Thymus (tissue), 11 donors: ENCODE measurements around the gene ARSB. TPM values are rescaled to one million over a fixed set of nuclear protein-coding genes. Genes with fewer than 3 reads are reported as not detected.

Experiments used
- DNase-seq, 9 donors: peaks; one replicate each; pipeline ENCODE4 v3.0.0-alpha.2; 2013; ENCODE audit warnings: low spot score in 9 of 9, low read depth in 6 of 9, missing footprints in 1 of 9
- H3K27ac ChIP-seq, 2 donors: one replicate each; pipeline ENCODE4 v1.5.1; 2013; ENCODE audit warnings: control low read depth in 1 of 2, low read depth in 1 of 2, low read length in 1 of 2, mild to moderate bottlenecking in 1 of 2, moderate library complexity in 1 of 2
- H3K27me3 ChIP-seq, 2 donors: one replicate each; pipeline ENCODE4 v1.5.1; 2013; ENCODE audit warnings: low read length in 1 of 2; ENCODE audit not compliant: control insufficient read depth in 2 of 2, insufficient read depth in 1 of 2
- H3K36me3 ChIP-seq, 2 donors: one replicate each; pipeline ENCODE4 v1.5.1; 2013; ENCODE audit warnings: low read length in 1 of 2, mild to moderate bottlenecking in 1 of 2, moderate library complexity in 1 of 2; ENCODE audit not compliant: control insufficient read depth in 2 of 2, insufficient read depth in 2 of 2
- H3K4me1 ChIP-seq, 2 donors: one replicate each; pipeline ENCODE4 v1.5.1; 2013; ENCODE audit warnings: low read length in 2 of 2; ENCODE audit not compliant: control insufficient read depth in 2 of 2, insufficient read depth in 2 of 2
- H3K4me3 ChIP-seq, 2 donors: one replicate each; pipeline ENCODE4 v1.5.1; 2013; ENCODE audit warnings: low read length in 2 of 2, control low read depth in 1 of 2, mild to moderate bottlenecking in 1 of 2
- H3K9me3 ChIP-seq, 2 donors: one replicate each; pipeline ENCODE4 v1.5.1; 2013; ENCODE audit warnings: low read length in 1 of 2, mild to moderate bottlenecking in 1 of 2; ENCODE audit not compliant: control insufficient read depth in 2 of 2, insufficient read depth in 1 of 2
- WGBS: extraction: QIAGEN DNeasy Blood & Tissue Kit; methylation state at CpG from one replicate; pipeline ENCODE4 v1.1.7; 2013; 5-methylcytosine and 5-hydroxymethylcytosine counted together
- polyA plus RNA-seq: library from polyadenylated mRNA; stranded (reverse); fragments of 200-250 nt; gene quantifications from one replicate; pipeline ENCODE4 v1.2.3, GENCODE V29; 2013
- total RNA-seq: library from RNA; stranded (reverse); fragments of 120-200 nt; gene quantifications from one replicate; pipeline ENCODE4 v1.2.4, GENCODE V29; 2013
- donor health status: healthy.

ARSB gene
- total and polyA plus RNA-seq, 2 donors, result 2.4 to 4.4 TPM

- Histone ChIP-seq H3K9me3 (peaks cover 0 to 7% of the 10 kb centered on the region in 2 donors), H3K4me3 (no peak overlapping the region), H3K36me3 (no peaks in the 10 kb centered on the region), H3K27ac (no peak overlapping the region), H3K4me1 (peaks cover 26 to 45% of the 10 kb centered on the region in 2 donors), H3K27me3 (no peaks in the 10 kb centered on the region)
- WGBS, result 88% methylated on average over 6 of the region's 6 CpGs
- DNase-seq, result no peak
These were observed 155.1 kb downstream of the ARSB start for GRCh38 chr5:78829811-78830527.

GRCh38 chr5:78827725-78828124 lies 157.4 kb downstream of the ARSB start:
- DNase-seq, result peak in 1 of 9 donors; percentile 15
- no peaks in the 10 kb centered on the region for H3K36me3 ChIP-seq
- no peaks in the 10 kb centered on the region for H3K27me3 ChIP-seq
- WGBS, result 71% methylated on average over 4 of the region's 4 CpGs
- peak overlapping the region in 1 of 2 donors; percentile 33 for H3K27ac ChIP-seq
- H3K4me1 ChIP-seq, result peaks cover 30 to 54% of the 10 kb centered on the region in 2 donors
- no peak overlapping the region for H3K4me3 ChIP-seq
- peaks cover 0 to 7% of the 10 kb centered on the region in 2 donors for H3K9me3 ChIP-seq

- Histone ChIP-seq H3K4me1 (peaks cover 21 to 38% of the 10 kb centered on the region in 2 donors), H3K36me3 (peaks cover 0 to under 1% of the 10 kb centered on the region in 2 donors), H3K4me3 (no peak overlapping the region), H3K27me3 (no peaks in the 10 kb centered on the region), H3K27ac (peak overlapping the region in 1 of 2 donors; percentile 78), H3K9me3 (peaks cover 0 to 9% of the 10 kb centered on the region in 2 donors)
- peak in 6 of 9 donors; percentile 29 to 75 (median 38) for DNase-seq
- 56% methylated on average over 2 of the region's 2 CpGs for WGBS
These were observed 160.3 kb downstream of the ARSB start for GRCh38 chr5:78824831-78825281.

GRCh38 chr5:78823196-78823595 lies 161.9 kb downstream of the ARSB start:
- Histone ChIP-seq H3K9me3 (peaks cover 0 to 8% of the 10 kb centered on the region in 2 donors), H3K4me1 (peaks cover 16 to 31% of the 10 kb centered on the region in 2 donors), H3K4me3 (no peak overlapping the region), H3K27me3 (no peaks in the 10 kb centered on the region), H3K27ac (no peak overlapping the region), H3K36me3 (peaks cover 0 to 3% of the 10 kb centered on the region in 2 donors)
- WGBS, result 99% methylated on average over 1 of the region's 1 CpG
- DNase-seq, result no peak

- H3K27ac ChIP-seq, result no peak overlapping the region
- H3K36me3 ChIP-seq, result peaks cover 0 to 3% of the 10 kb centered on the region in 2 donors
- peaks cover 4 to 17% of the 10 kb centered on the region in 2 donors for H3K4me1 ChIP-seq
- H3K4me3 ChIP-seq, result no peak overlapping the region
- H3K9me3 ChIP-seq, result peaks cover 0 to 5% of the 10 kb centered on the region in 2 donors
- no peak for DNase-seq
- 95% methylated on average over 2 of the region's 2 CpGs for WGBS
- no peaks in the 10 kb centered on the region for H3K27me3 ChIP-seq
These were observed 163.5 kb downstream of the ARSB start for GRCh38 chr5:78821536-78822021.

- Histone ChIP-seq H3K27ac (no peak overlapping the region), H3K9me3 (peaks cover 0 to 5% of the 10 kb centered on the region in 2 donors), H3K27me3 (no peaks in the 10 kb centered on the region), H3K4me1 (peaks cover 4 to 9% of the 10 kb centered on the region in 2 donors), H3K4me3 (no peak overlapping the region), H3K36me3 (peaks cover 0 to 3% of the 10 kb centered on the region in 2 donors)
- 100% methylated on average over 1 of the region's 1 CpG for WGBS
- no peak for DNase-seq
These were observed 165.4 kb downstream of the ARSB start for GRCh38 chr5:78819707-78820106.

- Histone ChIP-seq H3K27me3 (no peaks in the 10 kb centered on the region), H3K36me3 (peaks cover 0 to 3% of the 10 kb centered on the region in 2 donors), H3K4me1 (peaks cover under 1 to 4% of the 10 kb centered on the region in 2 donors), H3K27ac (no peak overlapping the region), H3K9me3 (peaks cover 0 to 5% of the 10 kb centered on the region in 2 donors), H3K4me3 (no peak overlapping the region)
- 92% methylated on average over 3 of the region's 3 CpGs for WGBS
- no peak for DNase-seq
These were observed 165.9 kb downstream of the ARSB start for GRCh38 chr5:78819166-78819565.

- DNase-seq, result no peak
- WGBS, result over 99% methylated on average over 3 of the region's 3 CpGs
- H3K4me1 ChIP-seq, result no peaks in the 10 kb centered on the region
- no peaks in the 10 kb centered on the region for H3K27me3 ChIP-seq
- H3K4me3 ChIP-seq, result no peak overlapping the region
- peaks cover 0 to 5% of the 10 kb centered on the region in 2 donors for H3K9me3 ChIP-seq
- H3K36me3 ChIP-seq, result peaks cover 0 to 3% of the 10 kb centered on the region in 2 donors
- H3K27ac ChIP-seq, result no peak overlapping the region
These were observed 168.9 kb downstream of the ARSB start for GRCh38 chr5:78816143-78816765.
